Ovary (tissue), 9 donors: ENCODE data around the gene GARIN1A. TPM values are rescaled to one million over a fixed set of nuclear protein-coding genes. Genes with fewer than 3 reads are reported as not detected.
"Not testable (repeated sequence)": the region's sequence is repeated elsewhere in the genome, so short reads cannot be mapped to it uniquely, and the experiment has no call there.

Source experiments
- DNase-seq, 5 donors: peaks; one replicate each; pipeline ENCODE4 v3.0.0-alpha.2; 2019 to 2020
- H3K27ac ChIP-seq, 2 donors: fragments of 200-600 bp; one replicate each; pipeline versions ENCODE4 v1.5.1 to v1.8.0; 2019 to 2022
- H3K27me3 ChIP-seq: fragments of 200-600 bp; one replicate; pipeline ENCODE4 v1.8.0; 2022
- H3K36me3 ChIP-seq: fragments of 200-600 bp; sonication (generic); one replicate; pipeline ENCODE4 v1.5.1; 2019
- H3K4me1 ChIP-seq: one replicate; pipeline ENCODE4 v1.8.1; 2013; ENCODE audit warnings: mild to moderate bottlenecking, moderate library complexity; ENCODE audit not compliant: insufficient read depth
- H3K4me3 ChIP-seq: fragments of 200-600 bp; sonication (generic); one replicate; pipeline ENCODE4 v1.5.1; 2017
- H3K9me3 ChIP-seq, 2 donors: fragments of 200-600 bp in 1 of 2; sonication (generic) in 1 of 2; one replicate each; pipeline versions ENCODE4 v1.5.1 to v1.8.1; 2013 to 2019; ENCODE audit warnings: mild to moderate bottlenecking in 1 of 2, moderate library complexity in 1 of 2
- EP300 ChIP-seq: sonication (generic); formaldehyde crosslinking; IDR thresholded peaks from one replicate; pipeline ENCODE4 v1.6.1; 2017; ENCODE audit warnings: antibody characterized with exemption
- POLR2A ChIP-seq: fragments of 450-650 bp; IDR thresholded peaks from one replicate; pipeline ENCODE4 v1.6.1; 2017; ENCODE audit warnings: antibody characterized with exemption, mild to moderate bottlenecking, moderate library complexity
- WGBS, 3 donors: extraction: QIAGEN DNeasy Blood & Tissue Kit in 1 of 3; methylation state at CpG; one replicate each; pipeline versions ENCODE4 v1.1.5 to v1.1.7; 2013 to 2017; 5-methylcytosine and 5-hydroxymethylcytosine counted together
- intact Hi-C, 4 donors: fragments of 100-400 bp; cut with DNase I; formaldehyde crosslinking; loops; one replicate each; pipeline versions ENCODE4 v1.11.0 to v1.15.1; 2022 to 2023
- polyA plus RNA-seq, 2 donors: library from polyadenylated mRNA; stranded (reverse); fragments of 200-250 nt in 1 of 2; fragments of 350-450 nt in 1 of 2; fragmentation: Illumina TruSeq in 1 of 2; extraction: RNeasy Lipid Tissue Mini Kit (QIAGEN cat#74804) in 1 of 2; gene quantifications; one replicate each; pipeline ENCODE4 v1.2.3, GENCODE V29; 2013 to 2014
- total RNA-seq, 7 donors: library from RNA; depleted of rRNA in 2 of 7; stranded (reverse); fragments of >200 nt in 2 of 7; fragmentation: NEBNext Ultra II Directional in 3 of 7; extraction: Animal tissue kit (Norgen Biotek cat#: 25700) in 3 of 7; gene quantifications; one replicate each; pipeline versions ENCODE4 v1.1.0 to v1.2.4, GENCODE V29; 2016 to 2023
- TF ChIP-seq, protein P1 (sequence below), 3 donors: fragments of 450-650 bp in 2 of 3; fragments of 200-600 bp in 1 of 3; IDR thresholded peaks; one replicate each; pipeline versions ENCODE4 v1.5.1 to v1.8.0; 2016 to 2022; ENCODE audit warnings: antibody characterized with exemption in 3 of 3, mild to moderate bottlenecking in 1 of 3
- donor health status: DM: no; HTN: no; CAD: no; lungs with moderate emphysema.
- donor health status: DM: no; HTN: no; CAD: no.
- donor health status: Bipolar disorder and iron deficiency.
- donor health status: DM: yes; HTN: yes; CAD: no.
- donor health status: DM: no; HTN: no; CAD: no.
- donor health status: DM: yes; HTN: yes; CAD: no.

Gene GARIN1A
- total and polyA plus RNA-seq, 9 donors = 0.36 to 4.0 (median 1.3) TPM

- no peaks in the 10 kb centered on the region for H3K36me3 ChIP-seq
- intact Hi-C loops = no loop called here
- no peak for DNase-seq
- H3K27ac ChIP-seq = no peak overlapping the region
- 85 to 95% (median 86%) methylated on average over 6 of the region's 6 CpGs for WGBS, 3 donors
- no peaks in the 10 kb centered on the region for H3K27me3 ChIP-seq
- H3K4me3 ChIP-seq = no peak overlapping the region
- TF ChIP-seq POLR2A (no peak), EP300 (no peak)
- TF ChIP-seq, protein P1, sequence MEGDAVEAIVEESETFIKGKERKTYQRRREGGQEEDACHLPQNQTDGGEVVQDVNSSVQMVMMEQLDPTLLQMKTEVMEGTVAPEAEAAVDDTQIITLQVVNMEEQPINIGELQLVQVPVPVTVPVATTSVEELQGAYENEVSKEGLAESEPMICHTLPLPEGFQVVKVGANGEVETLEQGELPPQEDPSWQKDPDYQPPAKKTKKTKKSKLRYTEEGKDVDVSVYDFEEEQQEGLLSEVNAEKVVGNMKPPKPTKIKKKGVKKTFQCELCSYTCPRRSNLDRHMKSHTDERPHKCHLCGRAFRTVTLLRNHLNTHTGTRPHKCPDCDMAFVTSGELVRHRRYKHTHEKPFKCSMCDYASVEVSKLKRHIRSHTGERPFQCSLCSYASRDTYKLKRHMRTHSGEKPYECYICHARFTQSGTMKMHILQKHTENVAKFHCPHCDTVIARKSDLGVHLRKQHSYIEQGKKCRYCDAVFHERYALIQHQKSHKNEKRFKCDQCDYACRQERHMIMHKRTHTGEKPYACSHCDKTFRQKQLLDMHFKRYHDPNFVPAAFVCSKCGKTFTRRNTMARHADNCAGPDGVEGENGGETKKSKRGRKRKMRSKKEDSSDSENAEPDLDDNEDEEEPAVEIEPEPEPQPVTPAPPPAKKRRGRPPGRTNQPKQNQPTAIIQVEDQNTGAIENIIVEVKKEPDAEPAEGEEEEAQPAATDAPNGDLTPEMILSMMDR (IDR thresholded peaks at IDR 0.05) = no peak
- no peaks in the 10 kb centered on the region for H3K4me1 ChIP-seq
- H3K9me3 ChIP-seq = no peaks in the 10 kb centered on the region
Observed at GRCh38 chr7:128679920-128680319, 7.8 kb downstream of the GARIN1A start.

- Histone ChIP-seq H3K4me3 (no peak overlapping the region), H3K9me3 (no peaks in the 10 kb centered on the region), H3K4me1 (no peaks in the 10 kb centered on the region), H3K27me3 (no peaks in the 10 kb centered on the region), H3K27ac (no peak overlapping the region), H3K36me3 (no peaks in the 10 kb centered on the region)
- 75 to 88% (median 82%) methylated on average over 3 of the region's 3 CpGs for WGBS, 3 donors
- TF ChIP-seq POLR2A (no peak), EP300 (no peak)
- TF ChIP-seq, protein P1 (IDR thresholded peaks at IDR 0.05) = no peak
- no peak for DNase-seq
- intact Hi-C loops = no loop called here
Observed at GRCh38 chr7:128681794-128682537, 9.9 kb downstream of the GARIN1A start.

DNA sequence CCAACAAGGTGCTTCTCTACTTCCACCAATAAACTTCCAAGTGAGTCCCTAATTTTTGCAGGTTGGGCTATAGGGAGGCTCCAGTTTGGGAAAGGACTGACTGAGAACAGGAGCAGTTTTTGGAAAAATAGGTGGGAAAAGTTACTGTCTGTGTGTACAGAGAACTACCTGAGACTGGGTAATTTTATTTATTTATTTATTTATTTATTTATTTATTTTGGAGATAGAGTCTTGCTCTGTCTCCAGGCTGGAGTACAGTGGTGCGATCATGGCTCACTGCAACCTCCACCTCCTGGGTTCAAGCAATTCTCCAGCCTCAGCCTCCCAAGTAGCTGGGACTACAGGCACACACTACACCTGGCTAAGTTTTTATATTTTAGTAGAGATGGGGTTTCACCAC lies 11.2 kb downstream of the GARIN1A start:
- 97 to 98% (median 97%) methylated on average over 1 of the region's 1 CpG for WGBS, 3 donors
- H3K36me3 ChIP-seq, H3K4me3 ChIP-seq, H3K27me3 ChIP-seq, intact Hi-C loops, H3K9me3 ChIP-seq, H3K4me1 ChIP-seq, H3K27ac ChIP-seq, DNase-seq: not testable (repeated sequence)

GRCh38 chr7:128683738-128684137 lies 11.6 kb downstream of the GARIN1A start:
- DNase-seq, intact Hi-C loops, H3K36me3 ChIP-seq, H3K9me3 ChIP-seq, H3K27me3 ChIP-seq, H3K4me1 ChIP-seq, H3K4me3 ChIP-seq, H3K27ac ChIP-seq: not testable (repeated sequence)
- WGBS, 3 donors = 67 to 73% (median 73%) methylated on average over 4 of the region's 4 CpGs

DNA sequence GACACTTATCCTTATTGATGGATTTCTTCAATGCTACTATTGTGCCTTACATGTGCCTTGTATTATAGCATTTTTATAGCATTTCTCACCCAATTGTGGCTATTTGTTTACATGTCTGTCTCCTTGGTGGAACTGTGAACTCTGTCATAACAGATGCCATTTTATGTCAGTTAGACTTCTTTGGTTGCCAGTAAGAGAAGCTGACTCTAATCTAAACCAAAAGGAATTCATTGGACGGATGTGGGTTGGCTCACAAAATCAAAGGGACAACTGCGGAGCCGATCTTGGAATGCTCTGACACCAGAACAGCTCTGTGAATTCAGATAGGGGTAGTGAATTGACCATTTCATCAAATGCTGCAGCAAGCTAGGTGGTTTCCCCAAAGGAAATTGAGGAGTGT lies 15.0 kb downstream of the GARIN1A start:
- Histone ChIP-seq H3K36me3 (no peaks in the 10 kb centered on the region), H3K27ac (no peak overlapping the region), H3K4me1 (no peaks in the 10 kb centered on the region), H3K27me3 (no peaks in the 10 kb centered on the region), H3K4me3 (no peak overlapping the region), H3K9me3 (no peaks in the 10 kb centered on the region)
- DNase-seq = no peak
- intact Hi-C loops = no loop called here
- TF ChIP-seq, protein P1 (IDR thresholded peaks at IDR 0.05) = no peak
- TF ChIP-seq EP300 (no peak), POLR2A (no peak)
- WGBS, 3 donors = 93 to 96% (median 96%) methylated on average over 3 of the region's 3 CpGs
